Measurements from ENCODE around the gene PTPRG. TPM values are rescaled to one million over a fixed set of nuclear protein-coding genes. Genes with fewer than 3 reads are reported as not detected.

Gene PTPRG
- total RNA-seq, 4 donors from 2014 or later = 51.9 to 56.8 (median 54.4) TPM

DNA sequence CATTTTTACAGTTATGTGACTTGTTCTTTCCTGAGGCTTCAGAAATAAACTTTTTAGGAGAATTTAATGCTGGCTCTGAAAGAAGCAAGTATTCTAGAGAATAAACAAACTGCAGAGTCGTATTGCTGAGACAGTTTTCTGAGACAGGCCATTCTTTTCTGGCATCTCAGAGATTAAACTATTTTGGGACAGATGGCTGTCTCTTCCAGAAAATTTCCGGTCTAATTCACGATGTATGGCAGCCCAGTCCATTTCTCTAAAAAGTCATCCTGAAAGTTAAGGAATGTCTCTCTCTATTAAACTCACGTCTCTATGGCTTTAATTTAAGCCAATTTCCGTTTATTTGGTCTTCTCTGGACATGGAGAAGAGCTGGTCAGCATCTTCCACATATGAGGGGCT, 603.4 kb downstream of the PTPRG start:
- 67% methylated on average over 5 of the region's 5 CpGs for WGBS
- DNase-seq (ENCODE audit: extremely low spot score) = no peak
- TF ChIP-seq EP300 (IDR thresholded peaks at IDR 0.05) (no peak), POLR2A (IDR thresholded peaks at IDR 0.05; ENCODE audit: low read depth) (no peak), POLR2AphosphoS5 (IDR thresholded peaks at IDR 0.05) (no peak)
- TF ChIP-seq, protein P1, sequence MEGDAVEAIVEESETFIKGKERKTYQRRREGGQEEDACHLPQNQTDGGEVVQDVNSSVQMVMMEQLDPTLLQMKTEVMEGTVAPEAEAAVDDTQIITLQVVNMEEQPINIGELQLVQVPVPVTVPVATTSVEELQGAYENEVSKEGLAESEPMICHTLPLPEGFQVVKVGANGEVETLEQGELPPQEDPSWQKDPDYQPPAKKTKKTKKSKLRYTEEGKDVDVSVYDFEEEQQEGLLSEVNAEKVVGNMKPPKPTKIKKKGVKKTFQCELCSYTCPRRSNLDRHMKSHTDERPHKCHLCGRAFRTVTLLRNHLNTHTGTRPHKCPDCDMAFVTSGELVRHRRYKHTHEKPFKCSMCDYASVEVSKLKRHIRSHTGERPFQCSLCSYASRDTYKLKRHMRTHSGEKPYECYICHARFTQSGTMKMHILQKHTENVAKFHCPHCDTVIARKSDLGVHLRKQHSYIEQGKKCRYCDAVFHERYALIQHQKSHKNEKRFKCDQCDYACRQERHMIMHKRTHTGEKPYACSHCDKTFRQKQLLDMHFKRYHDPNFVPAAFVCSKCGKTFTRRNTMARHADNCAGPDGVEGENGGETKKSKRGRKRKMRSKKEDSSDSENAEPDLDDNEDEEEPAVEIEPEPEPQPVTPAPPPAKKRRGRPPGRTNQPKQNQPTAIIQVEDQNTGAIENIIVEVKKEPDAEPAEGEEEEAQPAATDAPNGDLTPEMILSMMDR (IDR thresholded peaks at IDR 0.05) = no peak
- intact Hi-C loops (cut with DNase I) = no loop called here
- H3K9me3 ChIP-seq = no peaks in the 10 kb centered on the region
- H3K4me1 ChIP-seq = peaks cover 28 to 40% (median 33%) of the 10 kb centered on the region in 4 donors
- H3K27ac ChIP-seq (replicated peaks in 1 of 4) = no peak overlapping the region
- no peak overlapping the region for H3K4me3 ChIP-seq
- H3K27me3 ChIP-seq = no peaks in the 10 kb centered on the region
- H3K36me3 ChIP-seq = peaks cover 0 to 5% (median 0%) of the 10 kb centered on the region in 4 donors

DNA sequence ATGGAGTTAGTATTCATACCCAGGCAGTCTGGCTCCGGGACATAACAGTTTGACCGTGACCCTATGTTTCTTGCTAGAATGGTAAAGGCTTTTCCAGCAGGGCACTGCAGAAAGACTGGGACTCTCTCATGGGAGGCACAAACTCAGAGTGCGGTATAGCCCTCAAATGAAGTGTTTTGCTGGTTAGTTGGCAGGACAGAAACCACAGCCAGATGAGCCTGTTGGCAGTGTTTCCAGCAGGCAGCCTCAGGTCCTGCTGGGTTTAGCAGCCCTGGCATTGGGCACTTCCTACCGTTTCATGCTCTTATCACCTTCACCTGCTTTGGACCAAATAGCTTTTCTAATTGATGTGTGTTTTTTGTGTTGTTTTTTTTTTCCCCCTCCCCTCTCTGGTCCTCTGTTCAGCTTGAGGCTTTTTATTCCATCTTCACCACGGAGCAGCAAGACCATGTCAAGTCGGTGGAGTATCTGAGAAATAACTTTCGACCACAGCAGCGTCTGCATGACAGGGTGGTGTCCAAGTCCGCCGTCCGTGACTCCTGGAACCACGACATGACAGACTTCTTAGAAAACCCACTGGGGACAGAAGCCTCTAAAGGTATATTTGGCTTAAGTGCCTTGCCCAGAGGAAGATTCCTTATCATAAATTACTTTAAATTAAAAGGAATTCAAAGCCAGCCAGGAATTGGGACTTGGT, 606.3 kb downstream of the PTPRG start:
- no peaks in the 10 kb centered on the region for H3K27me3 ChIP-seq
- H3K27ac ChIP-seq (replicated peaks in 1 of 4) = no peak overlapping the region
- H3K4me3 ChIP-seq = no peak overlapping the region
- H3K36me3 ChIP-seq = peaks cover 0 to 5% (median 2%) of the 10 kb centered on the region in 4 donors
- H3K9me3 ChIP-seq = no peaks in the 10 kb centered on the region
- peaks cover 3 to 13% (median 7%) of the 10 kb centered on the region in 4 donors for H3K4me1 ChIP-seq
- 93% methylated on average over 12 of the region's 12 CpGs for WGBS
- intact Hi-C loops (cut with DNase I) = no loop called here
- DNase-seq (ENCODE audit: extremely low spot score) = no peak
- TF ChIP-seq, protein P1 (IDR thresholded peaks at IDR 0.05) = no peak
- TF ChIP-seq POLR2AphosphoS5 (IDR thresholded peaks at IDR 0.05) = no peak
- no peak for TF ChIP-seq POLR2A (IDR thresholded peaks at IDR 0.05; ENCODE audit: low read depth)
- no peak for TF ChIP-seq EP300 (IDR thresholded peaks at IDR 0.05)

DNA sequence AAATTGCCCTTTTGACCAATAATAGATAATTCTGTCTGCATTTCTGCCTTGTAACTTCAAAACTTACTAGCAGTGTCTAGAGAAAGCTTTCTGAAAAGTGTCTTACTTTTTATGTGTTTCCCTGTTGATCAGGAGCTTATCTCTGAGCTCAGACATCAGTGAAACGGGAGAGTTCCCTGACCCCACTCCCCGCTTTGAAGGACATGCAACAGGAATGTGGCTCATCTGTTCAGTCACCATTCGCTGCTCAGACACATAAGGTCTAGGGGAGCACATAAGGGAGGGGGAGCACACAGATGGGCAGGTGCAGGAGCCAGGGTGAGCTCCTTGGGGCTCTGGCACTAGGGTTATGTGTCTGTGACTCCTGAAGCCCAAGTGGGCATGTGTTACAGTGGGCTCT, 607.0 kb downstream of the PTPRG start:
- 96% methylated on average over 3 of the region's 3 CpGs for WGBS
- Histone ChIP-seq H3K9me3 (no peaks in the 10 kb centered on the region), H3K4me1 (peaks cover 0 to 13% (median 3%) of the 10 kb centered on the region in 4 donors), H3K36me3 (peaks cover 0 to 5% (median 2%) of the 10 kb centered on the region in 4 donors), H3K4me3 (no peak overlapping the region), H3K27me3 (no peaks in the 10 kb centered on the region), H3K27ac (replicated peaks in 1 of 4) (no peak overlapping the region)
- DNase-seq (ENCODE audit: extremely low spot score) = no peak
- TF ChIP-seq POLR2AphosphoS5 (IDR thresholded peaks at IDR 0.05) = no peak
- no peak for TF ChIP-seq EP300 (IDR thresholded peaks at IDR 0.05)
- TF ChIP-seq, protein P1 (IDR thresholded peaks at IDR 0.05) = no peak
- no peak for TF ChIP-seq POLR2A (IDR thresholded peaks at IDR 0.05; ENCODE audit: low read depth)
- intact Hi-C loops (cut with DNase I) = no loop called here

DNA sequence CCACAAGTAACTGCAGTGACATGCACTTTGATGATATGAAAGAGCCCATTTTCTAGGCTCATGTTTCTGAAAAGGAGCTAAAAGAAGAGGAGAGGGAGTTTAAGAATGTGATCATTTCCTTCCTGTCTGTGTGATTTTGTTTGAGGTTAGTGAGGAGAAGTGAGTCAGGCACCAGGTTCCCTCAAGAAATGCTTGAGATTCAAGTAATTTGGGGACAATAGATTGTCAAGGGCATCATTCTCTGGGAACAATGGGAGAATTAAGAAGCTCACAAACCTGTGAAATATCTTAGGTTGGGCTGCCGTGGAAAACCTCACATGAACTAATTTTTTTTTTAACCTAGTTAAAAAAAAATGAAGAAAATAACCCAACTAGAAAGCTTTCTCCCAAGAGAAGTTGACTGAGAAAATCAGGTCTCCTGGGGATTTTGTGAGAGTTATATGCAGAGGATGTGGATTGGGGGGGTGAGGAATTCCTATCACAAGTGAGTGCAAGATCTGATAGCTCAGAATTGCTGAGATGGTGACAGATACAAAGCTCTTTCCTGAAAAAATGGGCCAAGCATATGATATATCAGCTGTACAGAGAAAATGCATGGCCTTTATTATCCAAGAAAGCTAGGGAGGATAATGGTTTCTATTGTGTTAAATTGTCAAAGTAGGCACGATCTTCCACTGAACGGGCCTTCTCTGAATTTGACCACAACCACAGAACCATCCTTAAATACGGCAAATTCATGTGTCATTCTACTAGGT, 608.7 kb downstream of the PTPRG start:
- Histone ChIP-seq H3K4me3 (no peak overlapping the region), H3K4me1 (peaks cover 0 to 13% (median 0%) of the 10 kb centered on the region in 4 donors), H3K27me3 (no peaks in the 10 kb centered on the region), H3K9me3 (no peaks in the 10 kb centered on the region), H3K36me3 (peaks cover 0 to 5% (median 2%) of the 10 kb centered on the region in 4 donors), H3K27ac (replicated peaks in 1 of 4) (no peak overlapping the region)
- intact Hi-C loops (cut with DNase I) = no loop called here
- 79% methylated on average over 4 of the region's 4 CpGs for WGBS
- TF ChIP-seq POLR2A (IDR thresholded peaks at IDR 0.05; ENCODE audit: low read depth) = no peak
- TF ChIP-seq, protein P1 (IDR thresholded peaks at IDR 0.05) = no peak
- no peak for TF ChIP-seq POLR2AphosphoS5 (IDR thresholded peaks at IDR 0.05)
- TF ChIP-seq EP300 (IDR thresholded peaks at IDR 0.05) = no peak
- no peak for DNase-seq (ENCODE audit: extremely low spot score)

Data from esophagus muscularis mucosa (tissue), 4 donors.